NCI-H526 treated with DMSO at 0.1 percent for 48 hours (cell line): ENCODE data around the gene ZNF536.
"Not testable (repeated sequence)": the region's sequence is repeated elsewhere in the genome, so short reads cannot be mapped to it uniquely, and the experiment has no call there.

ENCODE experiments used
- DNase-seq: peaks from one replicate; lab custom pipeline; 2025; lab: John Stamatoyannopoulos, UW

The ZNF536 gene

DNA sequence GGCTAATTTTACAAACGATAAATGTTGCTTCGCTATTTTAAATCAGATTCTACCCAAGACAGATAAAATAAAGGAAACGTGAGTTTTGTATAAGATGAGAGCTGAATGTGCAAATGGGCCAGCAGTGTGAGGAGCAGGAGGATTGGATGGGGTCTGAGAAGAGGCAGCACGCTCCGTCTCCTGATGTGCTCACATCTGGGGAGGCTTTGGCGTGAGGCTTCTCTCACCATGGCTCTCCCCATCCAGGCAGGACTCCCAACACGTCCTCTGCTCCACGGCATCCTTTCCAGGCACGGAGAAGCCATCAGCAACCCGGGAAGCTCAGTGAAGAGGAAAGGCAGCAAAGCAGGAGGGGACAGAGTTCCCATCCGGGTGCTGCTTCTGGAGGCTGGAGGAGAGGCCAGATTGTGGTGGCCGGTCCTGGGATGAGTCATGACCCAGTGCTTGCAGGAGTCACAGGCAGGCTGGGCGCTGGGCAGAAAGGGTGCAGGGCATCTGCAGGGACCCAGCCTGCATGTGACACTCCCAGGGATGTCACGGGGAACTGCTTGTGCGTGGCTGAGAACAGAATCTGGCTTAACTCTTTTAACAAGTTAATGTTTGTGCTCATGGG lies 47.5 kb downstream of the ZNF536 start:
- DNase-seq = no peak

DNA sequence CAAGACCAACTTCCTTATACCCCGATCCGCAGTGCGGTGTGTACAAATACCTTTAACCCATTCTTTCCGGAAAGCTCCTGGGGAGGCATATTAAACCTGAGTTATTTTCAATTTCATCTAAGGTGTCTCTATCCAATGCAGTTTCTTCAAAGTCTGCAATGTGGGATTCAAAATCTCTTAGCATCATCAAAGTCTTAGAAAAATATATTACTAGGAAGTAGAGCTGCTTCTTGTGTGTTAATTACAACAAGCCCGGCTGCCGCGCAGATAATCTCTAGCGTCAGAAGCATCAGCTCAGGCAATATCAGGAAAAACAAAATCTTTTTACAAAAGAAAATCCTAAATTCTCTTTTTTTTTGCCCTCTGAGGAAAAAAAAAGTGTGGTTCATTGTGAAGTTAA lies 48.1 kb downstream of the ZNF536 start:
- DNase-seq = no peak

DNA sequence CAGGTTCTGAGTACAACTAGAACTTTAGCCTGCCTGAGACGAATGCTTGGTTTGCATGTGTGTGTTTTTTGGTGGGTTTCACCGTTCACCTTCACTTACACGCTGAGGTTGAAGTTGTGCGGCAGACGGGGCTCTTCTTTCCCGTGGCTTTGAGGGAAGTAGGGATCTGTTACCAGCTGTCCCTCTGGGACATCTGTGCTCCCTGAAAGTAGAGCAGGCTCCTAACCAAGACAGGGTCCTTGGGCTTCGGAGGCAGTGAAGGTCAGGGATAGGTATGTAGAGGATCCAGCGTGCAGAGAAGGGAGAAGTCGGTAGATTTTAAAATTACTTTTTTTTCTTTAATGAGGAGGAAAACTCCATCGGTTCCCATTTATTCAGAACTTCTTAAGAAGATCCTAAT lies 48.7 kb downstream of the ZNF536 start:
- no peak for DNase-seq

DNA sequence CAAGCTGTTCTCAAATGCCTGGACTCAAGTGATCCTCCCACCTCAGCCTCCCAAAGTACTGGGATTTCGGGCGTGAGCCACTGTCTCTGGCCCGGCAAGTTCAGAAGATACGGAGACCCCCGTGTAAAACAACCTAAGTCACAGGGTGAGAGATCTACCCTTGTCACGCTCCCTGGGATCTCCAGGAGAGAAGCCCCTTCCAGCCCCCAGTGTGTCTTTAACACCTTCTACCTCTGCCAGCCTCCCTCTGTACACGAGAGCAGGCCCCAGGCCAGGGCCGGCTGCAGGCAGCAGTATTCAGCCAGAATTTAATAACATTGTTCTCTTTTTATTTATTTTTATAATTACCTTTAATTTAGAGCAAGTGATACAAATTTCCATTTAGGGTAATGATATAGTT lies 49.4 kb downstream of the ZNF536 start:
- no peak for DNase-seq

DNA sequence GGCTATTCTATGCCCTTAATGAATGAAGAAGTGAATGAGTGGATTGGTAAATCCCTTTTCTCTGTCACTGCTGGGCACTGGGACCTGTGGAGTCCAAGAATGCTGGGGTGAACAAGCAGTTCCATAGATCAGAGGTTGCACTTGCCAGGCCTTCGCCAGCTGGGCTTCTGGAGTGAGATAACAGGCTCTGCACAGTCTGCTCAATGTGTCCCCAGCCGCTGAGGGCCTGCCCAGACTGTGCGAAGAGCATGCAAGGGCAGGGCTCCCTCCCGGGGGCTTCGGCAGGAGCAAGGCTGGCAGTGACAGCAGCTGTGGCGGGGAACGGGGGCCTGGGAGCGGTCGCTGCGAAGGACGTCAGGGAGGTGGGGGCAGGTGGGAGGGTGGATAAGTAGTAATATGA lies 51.3 kb downstream of the ZNF536 start:
- no peak for DNase-seq

DNA sequence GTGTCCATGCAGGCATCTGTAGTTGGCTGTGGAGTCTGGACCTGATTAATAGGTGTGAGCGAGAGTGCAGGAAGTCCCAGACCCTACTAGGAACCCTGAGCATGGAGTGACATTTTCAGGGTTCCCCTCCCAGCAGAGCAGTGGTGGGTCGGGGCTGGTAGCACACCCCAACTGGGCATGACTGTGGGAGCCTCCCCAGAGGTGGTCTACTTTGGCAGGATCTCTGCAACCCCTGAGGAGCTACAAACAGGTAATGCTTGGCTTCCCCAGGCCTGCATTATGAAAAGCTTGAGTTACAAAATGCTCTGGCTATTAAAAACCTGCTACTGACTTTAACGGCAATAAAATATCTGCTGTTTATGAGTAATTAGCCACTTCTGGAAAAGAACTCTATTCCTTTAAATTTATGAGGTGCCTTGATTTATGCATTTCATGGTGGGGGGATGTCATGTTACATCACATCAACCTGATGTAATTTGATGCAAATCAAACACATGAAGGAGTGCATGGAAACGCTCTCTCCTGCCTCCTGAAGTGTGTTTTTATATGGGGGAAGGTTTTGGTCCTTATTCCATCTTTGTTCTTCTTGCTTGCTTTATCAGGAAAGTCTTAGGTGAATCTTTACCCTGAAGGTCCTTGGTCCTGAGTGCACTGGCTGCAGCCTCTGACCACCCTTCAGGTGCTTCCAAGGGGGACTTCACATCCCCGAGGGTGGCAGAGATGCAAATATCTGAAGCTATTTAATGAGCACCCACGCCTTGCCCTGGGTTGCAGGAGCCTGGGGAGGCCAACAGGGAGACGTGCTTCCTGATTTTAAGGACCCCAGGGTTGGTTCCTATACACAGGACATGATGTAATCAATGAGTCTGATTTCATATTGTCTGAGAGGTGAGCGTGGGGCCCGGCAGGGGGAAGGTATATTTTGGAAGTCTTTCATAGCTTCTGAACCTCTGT lies 54.0 kb downstream of the ZNF536 start:
- DNase-seq = peak; percentile 48

DNA sequence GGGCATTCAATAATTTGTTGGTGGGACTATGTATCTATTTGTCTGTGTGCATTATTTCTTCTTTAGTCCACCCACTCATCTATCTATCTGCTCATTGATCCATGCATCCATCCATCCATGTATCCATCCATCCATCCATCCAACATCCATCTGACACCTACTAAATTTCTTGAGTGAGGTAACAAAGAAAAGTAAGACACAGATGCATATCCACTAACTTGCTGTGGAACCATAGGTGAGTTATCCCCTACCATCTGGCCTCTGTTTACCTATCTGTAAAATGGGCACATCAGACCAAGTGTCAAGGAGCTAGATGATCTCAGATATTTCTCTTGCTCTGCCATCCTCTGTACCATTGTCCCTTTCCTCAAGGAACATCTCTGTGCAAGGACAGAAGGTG lies 54.7 kb downstream of the ZNF536 start:
- no peak for DNase-seq

DNA sequence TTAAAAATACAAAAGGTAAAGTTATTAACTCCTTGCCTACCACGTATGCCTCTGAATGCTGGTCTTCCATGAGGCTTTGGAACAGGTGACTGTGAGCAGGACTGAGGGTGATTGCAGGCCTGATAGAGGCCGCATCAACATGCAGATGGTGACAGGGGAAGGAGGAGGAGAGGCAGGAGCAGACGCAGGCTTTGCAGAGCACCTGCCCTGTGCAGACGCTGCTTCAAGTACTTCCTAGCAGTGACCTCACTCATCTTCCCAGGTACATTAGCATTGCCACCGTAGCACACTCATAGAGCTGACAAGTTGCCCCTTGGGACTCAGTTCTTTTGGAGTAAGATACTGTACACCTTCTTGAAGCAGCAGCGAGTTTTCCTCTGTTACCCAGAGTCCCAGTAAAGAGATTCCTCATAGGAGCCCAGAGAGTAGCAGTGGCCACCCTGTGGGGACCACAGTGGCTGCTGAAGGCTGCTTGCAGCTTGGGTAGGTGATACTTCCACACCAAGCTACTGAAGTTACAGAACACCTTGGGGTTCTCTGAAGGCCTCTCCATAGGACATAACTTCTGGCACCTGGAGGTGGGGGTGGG lies 56.0 kb downstream of the ZNF536 start:
- peak; percentile 56 for DNase-seq

DNA sequence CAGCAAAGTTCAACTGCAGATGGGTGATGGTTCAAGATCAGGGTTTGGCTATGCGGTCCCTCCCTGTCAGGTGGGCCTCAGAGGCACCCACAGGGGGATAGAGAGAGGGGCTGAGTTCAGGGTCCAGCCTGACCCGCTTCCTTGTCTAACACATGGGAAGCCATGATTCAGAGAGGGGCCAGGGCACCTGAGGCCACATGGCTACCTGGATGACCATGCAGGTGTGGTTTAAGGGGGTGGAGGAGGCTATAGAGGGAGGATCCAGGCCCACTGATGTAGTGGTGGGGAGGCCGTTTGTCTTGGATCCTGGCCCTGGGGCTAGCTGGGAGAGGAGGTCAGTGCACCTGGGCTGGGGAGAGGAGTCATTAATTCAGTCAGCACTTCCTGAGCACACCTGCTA lies 56.7 kb downstream of the ZNF536 start:
- DNase-seq = no peak

DNA sequence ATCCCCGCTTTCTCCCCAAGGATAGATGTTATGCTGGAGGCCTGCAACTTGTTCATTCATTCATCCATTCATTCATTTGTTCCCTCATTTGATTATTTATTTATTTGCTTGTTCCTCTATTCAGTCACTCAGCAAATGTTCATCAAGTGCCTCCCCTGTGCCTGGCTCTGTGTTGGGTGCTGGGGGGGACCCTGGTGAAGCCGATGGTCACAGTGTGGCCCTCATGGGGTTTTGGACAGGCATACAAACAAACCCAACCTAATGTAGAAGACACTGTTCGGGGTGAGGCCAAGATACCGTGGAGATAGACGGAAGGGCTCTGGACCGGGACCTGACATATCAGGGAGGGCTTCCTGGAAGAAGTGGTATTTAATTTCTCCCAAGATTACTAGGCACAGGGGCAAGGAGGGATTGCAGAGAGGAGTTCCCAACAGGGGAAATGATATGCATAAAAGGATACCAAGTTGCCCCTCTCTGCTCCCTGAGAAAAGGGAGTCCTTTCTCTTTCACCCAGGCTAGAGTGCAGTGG lies 58.1 kb downstream of the ZNF536 start:
- DNase-seq = no peak

DNA sequence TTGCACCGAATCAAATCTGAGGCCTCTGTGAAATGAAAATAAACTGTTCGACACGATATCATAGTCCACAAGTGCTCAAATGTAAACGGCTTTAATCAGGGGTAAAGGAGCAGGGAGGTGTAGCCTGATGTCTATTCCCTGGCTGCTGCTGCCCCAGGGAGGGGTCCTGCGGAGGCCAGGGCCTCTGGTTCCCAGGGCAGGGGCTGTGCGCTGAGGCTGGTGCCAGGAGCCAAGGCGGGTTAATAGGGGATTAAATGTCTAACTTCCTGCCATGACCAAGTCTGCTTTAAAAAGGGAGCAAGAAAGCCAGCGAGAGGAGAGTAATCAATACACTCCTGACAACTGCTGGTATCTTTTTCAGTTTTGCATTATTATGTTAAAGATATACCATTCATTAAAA lies 59.4 kb downstream of the ZNF536 start:
- DNase-seq = no peak

DNA sequence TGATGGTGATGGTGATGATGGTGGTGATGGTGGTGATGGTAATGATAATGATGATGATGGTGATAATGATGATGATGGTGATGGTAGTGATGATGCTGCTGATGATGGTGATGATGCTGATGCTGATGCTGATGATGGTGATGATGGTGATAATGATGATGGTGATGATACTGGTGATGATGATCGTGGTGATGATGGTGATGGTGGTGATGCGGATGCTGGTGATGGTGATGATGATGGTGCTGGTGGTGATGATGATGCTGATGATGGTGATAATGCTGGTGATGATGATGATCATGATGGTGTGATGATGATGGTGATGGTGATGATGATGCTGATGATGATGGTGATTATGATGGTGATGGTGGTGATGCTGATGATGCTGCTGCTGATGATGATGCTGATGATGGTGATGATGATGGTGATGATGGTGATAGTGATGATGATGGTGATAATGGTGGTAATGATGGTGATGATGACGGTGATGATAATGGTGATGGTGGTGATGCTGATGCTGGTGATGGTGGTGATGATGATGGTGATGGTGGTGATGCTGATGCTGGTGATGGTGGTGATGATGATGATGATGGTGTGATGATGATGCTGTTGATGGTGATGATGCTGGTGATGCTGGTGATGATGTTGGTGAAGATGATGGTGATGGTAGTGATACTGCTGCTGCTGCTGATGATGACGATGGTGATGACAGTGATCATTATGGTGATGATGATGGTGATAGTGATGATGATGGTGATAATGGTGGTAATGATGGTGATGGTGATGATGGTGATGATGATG lies 62.8 kb downstream of the ZNF536 start:
- DNase-seq = no peak

DNA sequence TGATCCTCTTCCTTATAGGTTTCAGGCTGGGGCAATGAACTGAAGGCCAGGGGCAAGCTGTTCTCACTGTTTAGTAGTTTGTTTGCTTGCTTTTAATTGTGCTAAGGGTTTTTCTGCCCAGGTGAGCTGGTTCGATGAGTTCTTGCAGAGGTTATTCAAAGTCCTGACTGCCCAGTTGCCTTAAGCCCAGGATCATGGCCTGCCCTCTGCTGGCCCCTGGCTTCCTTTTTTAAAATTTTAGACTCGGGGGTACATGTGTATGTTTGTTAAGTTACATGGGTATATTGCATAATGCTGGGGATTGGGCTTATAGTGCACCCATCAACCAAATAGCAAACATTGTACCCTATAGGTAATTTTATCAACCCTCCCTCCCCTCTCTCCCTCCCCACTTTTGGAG lies 65.7 kb downstream of the ZNF536 start:
- DNase-seq = peak; percentile 8

DNA sequence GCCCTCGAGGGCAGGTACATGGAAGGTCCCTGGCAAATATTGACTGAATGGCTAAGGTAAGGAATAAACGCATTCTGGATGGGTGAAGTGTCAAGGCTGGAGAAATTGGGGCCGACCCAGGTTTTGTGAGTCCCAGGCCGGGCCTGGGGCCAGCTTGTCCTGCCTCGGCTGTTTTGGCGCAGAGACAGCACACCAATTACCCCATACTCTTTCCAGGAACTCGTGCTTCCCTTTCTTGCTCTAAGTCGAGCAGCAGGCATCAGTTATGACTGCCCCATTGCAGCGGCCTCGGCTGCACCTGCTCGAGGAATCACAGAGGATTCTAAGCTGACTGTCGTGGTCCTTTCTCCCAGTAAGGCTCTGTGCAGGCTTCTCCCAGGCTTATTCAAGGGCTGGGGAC lies 67.1 kb downstream of the ZNF536 start:
- DNase-seq = no peak

DNA sequence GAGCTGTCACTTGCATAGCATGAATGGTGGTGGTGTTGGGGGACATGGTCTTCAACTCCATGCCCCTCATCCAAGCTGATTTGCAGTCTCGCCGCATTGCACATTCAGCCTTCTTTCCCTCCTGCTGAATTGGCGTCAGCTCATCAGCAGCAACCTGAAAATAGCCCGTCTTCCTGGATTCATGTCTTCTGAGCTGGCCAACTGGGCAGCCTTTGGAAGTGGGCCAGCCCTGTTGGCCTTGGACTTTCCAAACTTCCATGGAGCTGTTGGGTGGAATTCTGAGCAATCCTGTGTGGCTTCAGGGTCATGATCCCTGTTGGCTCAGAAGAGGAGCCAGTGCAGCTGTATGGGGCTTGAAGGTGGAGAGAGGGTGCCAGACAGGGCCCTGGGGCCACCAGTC lies 68.8 kb downstream of the ZNF536 start:
- DNase-seq = no peak

DNA sequence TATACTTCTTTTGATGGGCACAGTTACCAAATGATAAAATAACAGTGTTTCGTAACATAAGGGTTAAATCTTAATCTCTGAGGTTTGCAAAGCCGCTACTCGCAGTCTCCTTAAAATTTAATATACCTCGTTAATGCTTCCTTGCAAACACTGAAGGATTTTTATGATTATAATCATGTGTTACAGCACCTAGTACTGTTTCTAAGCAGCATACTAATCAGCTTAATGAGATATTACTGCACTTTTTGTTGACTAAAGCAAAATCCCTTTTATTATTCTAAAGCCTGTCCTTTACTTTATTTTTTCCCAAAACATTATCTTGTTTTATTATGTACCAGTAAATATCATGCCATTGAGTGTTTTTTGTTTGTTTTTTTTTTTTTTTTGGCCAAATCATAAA lies 70.5 kb downstream of the ZNF536 start:
- no peak for DNase-seq

DNA sequence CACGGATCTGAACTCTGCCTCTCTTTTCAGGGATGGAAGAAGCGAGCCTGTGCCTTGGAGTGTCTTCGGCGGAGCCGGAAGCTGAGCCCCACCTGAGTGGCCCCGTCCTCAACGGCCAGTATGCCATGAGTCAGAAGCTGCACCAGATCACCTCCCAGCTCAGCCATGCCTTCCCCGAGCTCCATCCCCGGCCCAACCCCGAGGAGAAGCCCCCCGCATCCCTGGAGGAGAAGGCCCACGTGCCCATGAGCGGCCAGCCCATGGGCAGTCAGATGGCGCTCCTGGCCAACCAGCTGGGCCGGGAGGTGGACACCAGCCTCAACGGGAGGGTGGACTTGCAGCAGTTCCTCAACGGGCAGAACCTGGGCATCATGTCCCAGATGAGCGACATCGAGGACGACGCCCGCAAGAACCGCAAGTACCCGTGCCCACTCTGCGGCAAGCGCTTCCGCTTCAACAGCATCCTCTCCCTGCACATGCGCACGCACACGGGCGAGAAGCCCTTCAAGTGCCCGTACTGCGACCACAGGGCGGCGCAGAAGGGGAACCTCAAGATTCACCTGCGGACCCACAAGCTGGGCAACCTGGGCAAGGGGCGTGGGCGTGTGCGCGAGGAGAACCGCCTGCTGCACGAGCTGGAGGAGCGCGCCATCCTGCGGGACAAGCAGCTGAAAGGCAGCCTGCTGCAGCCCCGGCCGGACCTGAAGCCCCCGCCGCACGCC lies 71.5 kb downstream of the ZNF536 start:
- DNase-seq = no peak

DNA sequence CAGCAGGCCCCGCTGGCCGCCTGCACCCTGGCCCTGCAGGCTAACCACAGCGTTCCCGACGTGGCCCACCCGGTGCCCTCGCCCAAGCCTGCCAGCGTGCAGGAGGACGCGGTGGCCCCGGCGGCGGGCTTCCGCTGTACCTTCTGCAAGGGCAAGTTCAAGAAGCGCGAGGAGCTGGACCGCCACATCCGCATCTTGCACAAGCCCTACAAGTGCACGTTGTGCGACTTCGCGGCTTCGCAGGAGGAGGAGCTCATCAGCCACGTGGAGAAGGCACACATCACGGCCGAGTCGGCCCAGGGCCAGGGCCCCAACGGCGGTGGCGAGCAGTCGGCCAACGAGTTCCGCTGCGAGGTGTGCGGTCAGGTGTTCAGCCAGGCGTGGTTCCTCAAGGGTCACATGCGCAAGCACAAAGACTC lies 72.1 kb downstream of the ZNF536 start:
- DNase-seq = no peak

DNA sequence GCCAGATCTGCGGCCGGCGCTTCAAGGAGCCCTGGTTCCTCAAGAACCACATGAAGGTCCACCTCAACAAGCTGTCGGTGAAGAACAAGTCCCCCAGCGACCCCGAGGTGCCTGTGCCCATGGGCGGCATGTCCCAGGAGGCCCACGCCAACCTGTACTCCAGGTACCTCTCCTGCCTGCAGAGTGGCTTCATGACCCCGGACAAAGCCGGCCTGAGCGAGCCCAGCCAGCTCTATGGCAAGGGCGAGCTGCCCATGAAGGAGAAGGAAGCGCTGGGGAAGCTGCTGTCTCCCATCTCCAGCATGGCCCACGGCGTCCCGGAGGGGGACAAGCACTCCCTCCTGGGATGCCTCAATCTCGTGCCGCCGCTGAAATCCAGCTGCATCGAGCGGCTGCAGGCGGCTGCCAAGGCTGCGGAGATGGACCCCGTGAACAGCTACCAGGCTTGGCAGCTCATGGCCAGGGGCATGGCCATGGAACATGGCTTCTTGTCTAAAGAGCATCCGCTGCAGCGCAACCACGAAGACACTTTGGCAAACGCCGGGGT lies 72.6 kb downstream of the ZNF536 start:
- DNase-seq = no peak

DNA sequence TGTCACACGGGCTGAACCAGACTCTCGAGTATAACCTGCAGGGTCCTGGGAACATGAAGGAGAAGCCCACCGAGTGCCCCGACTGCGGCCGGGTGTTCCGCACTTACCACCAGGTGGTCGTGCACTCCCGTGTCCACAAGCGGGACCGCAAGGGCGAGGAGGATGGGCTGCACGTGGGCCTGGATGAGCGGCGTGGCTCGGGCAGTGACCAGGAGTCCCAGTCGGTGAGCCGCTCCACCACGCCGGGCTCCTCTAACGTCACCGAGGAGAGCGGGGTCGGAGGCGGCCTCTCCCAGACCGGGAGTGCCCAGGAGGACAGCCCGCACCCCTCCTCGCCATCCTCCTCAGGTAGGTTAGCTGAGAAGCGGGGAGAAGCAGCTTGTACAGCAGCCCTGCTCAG lies 73.2 kb downstream of the ZNF536 start:
- DNase-seq = no peak

DNA sequence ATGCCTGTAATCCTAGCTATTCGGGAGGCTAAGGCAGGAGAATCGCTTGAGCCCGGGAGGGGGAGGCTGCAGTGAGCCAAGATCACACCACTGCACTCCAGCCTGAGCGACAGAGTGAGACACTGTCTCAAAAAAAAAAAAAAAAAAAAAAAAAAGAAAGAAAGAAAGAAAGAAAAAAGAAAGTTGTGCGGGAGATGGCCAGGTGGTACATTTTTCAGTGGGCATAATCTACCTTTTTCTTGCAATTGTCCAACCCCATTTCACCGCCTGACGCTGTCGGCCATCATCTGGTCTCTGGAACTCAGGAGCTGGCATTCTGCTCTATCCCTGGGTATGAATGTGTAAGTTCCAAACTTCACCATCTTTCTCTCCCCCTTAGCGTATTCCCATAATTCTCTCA lies 73.9 kb downstream of the ZNF536 start:
- not testable (repeated sequence) for DNase-seq
